Upper lobe of right lung (tissue), 1 donor: ENCODE measurements around the gene C6. TPM values are rescaled to one million over a fixed set of nuclear protein-coding genes. Genes with fewer than 3 reads are reported as not detected.

Experiments
- ATAC-seq: fragments of 200-7000 bp; cut with Tn5 transposase; one replicate; pipeline ENCODE4 v1.9.1; 2020; ENCODE audit warnings: mild to moderate bottlenecking, moderate library complexity
- DNase-seq: peaks from one replicate; pipeline ENCODE4 v3.0.0-alpha.2; 2020
- H3K27ac ChIP-seq: fragments of 200-600 bp; one replicate; pipeline ENCODE4 v1.8.0; 2022
- H3K27me3 ChIP-seq: fragments of 200-600 bp; one replicate; pipeline ENCODE4 v1.8.0; 2022; ENCODE audit warnings: mild to moderate bottlenecking
- H3K36me3 ChIP-seq: fragments of 200-600 bp; one replicate; pipeline ENCODE4 v1.8.0; 2022
- H3K4me1 ChIP-seq: fragments of 200-600 bp; one replicate; pipeline ENCODE4 v1.8.0; 2022
- H3K4me3 ChIP-seq: fragments of 200-600 bp; one replicate; pipeline ENCODE4 v1.8.0; 2022; ENCODE audit warnings: mild to moderate bottlenecking
- H3K9me3 ChIP-seq: fragments of 200-600 bp; one replicate; pipeline ENCODE4 v1.8.0; 2022
- intact Hi-C: fragments of 100-400 bp; cut with DNase I; formaldehyde crosslinking; loops from one replicate; pipeline ENCODE4 v1.11.0; 2022
- total RNA-seq: library from RNA; stranded (reverse); fragmentation: NEBNext Ultra II Directional; extraction: Animal tissue kit (Norgen Biotek cat#: 25700); gene quantifications from one replicate; pipeline ENCODE4 v1.2.1, GENCODE V29; 2021
- TF ChIP-seq, protein P1 (sequence below): fragments of 200-600 bp; IDR thresholded peaks from one replicate; pipeline ENCODE4 v1.8.0; 2022; ENCODE audit warnings: antibody characterized with exemption
- donor health status: DM: no; HTN: yes; CAD: no; lungs with severe emphysema.

Gene C6
- total RNA-seq, 1 donor from 2014 or later = 0.69 TPM

DNA sequence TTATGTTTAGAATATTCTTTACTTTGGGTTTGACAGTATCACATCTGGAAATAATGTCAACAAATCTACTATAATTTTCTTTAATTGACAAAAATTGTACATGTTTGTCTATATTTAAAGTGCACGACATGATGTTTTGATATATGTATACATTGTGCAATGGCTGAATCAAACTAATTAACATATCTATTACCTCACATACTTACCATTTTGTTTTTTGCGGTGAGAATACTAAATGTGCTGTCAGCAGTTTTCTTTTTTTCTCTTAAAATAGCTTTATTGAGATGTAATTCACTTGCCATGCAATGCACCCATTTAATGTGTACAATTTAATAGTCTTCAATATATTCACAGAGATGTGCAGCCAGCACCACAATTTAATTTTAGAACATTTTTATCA, 10.6 kb upstream of the C6 start:
- TF ChIP-seq, protein P1, sequence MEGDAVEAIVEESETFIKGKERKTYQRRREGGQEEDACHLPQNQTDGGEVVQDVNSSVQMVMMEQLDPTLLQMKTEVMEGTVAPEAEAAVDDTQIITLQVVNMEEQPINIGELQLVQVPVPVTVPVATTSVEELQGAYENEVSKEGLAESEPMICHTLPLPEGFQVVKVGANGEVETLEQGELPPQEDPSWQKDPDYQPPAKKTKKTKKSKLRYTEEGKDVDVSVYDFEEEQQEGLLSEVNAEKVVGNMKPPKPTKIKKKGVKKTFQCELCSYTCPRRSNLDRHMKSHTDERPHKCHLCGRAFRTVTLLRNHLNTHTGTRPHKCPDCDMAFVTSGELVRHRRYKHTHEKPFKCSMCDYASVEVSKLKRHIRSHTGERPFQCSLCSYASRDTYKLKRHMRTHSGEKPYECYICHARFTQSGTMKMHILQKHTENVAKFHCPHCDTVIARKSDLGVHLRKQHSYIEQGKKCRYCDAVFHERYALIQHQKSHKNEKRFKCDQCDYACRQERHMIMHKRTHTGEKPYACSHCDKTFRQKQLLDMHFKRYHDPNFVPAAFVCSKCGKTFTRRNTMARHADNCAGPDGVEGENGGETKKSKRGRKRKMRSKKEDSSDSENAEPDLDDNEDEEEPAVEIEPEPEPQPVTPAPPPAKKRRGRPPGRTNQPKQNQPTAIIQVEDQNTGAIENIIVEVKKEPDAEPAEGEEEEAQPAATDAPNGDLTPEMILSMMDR = no peak
- H3K9me3 ChIP-seq = no peaks in the 10 kb centered on the region
- DNase-seq (no peak), ATAC-seq (no peak)
- intact Hi-C loops = no loop called here
- no peaks in the 10 kb centered on the region for H3K36me3 ChIP-seq
- no peaks in the 10 kb centered on the region for H3K27me3 ChIP-seq
- no peak overlapping the region for H3K27ac ChIP-seq
- H3K4me3 ChIP-seq = no peak overlapping the region
- H3K4me1 ChIP-seq = no peaks in the 10 kb centered on the region

DNA sequence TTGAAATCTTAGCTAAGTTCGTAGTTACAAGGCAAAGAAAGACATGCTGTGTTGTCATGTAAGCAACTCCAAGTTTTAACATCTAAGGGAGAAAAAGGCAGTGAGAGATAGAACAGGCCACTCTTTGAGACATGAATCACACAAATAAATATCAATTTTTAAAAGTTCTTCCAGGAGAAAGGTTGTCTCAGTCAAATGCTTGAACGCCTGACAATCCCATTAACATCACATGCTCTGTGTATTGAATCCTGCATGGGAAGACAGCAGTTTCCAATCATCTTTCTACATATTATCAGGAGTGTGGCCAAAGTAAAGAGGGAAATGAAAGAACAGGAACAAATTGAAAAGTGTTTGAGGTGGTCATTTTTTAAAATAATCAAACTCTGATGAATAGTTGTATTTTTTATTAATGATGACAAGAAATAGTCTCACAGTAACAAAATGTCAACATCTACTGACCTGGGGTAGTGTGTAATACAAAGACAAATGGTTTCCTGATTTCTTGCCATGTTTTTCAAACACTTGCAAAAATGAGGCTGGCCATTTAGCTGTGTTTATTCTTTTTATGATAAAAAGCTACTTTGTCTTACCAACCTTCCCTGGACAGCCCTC, 6.4 kb upstream of the C6 start:
- no peak overlapping the region for H3K4me3 ChIP-seq
- no peaks in the 10 kb centered on the region for H3K36me3 ChIP-seq
- TF ChIP-seq, protein P1 = no peak
- no peaks in the 10 kb centered on the region for H3K27me3 ChIP-seq
- ATAC-seq (no peak), DNase-seq (no peak)
- no peaks in the 10 kb centered on the region for H3K4me1 ChIP-seq
- peak overlapping the region; percentile 53 for H3K27ac ChIP-seq
- intact Hi-C loops = no loop called here
- H3K9me3 ChIP-seq = no peaks in the 10 kb centered on the region

DNA sequence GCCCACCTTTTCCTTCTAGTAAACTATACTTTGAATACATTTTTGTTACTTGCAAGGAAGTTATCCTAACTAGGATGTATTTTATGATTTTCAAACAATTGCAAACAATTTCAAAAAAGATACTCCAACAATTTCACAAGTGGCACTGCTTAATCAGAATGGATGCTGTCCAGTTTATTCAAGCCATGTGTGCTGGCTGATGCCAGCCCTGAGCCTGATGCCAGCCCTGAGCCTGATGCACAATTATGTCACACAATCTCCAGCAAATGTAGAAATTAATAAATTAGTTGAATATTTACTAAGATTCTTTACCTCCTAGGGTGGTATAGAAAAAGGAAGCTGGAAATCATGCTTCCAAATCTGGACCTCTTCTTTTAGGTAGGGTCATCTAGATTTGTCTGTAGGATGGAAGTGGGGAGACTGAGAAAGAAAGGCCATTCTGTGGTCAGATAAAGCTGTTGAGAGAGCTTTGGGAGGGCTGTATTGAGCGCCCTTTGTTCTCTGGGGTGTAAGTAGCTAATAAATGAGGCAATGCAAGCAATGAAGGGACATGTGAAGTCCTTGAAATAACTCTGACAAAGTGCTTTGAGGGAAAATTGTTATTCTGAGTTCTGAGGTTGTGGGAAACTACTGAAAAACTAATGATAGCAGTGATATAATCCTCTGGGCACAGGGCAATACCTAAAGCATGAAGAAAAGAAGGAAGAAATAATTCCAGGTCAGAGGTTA, 5.8 kb upstream of the C6 start:
- intact Hi-C loops = no loop called here
- TF ChIP-seq, protein P1 = no peak
- DNase-seq (no peak), ATAC-seq (no peak)
- no peaks in the 10 kb centered on the region for H3K27me3 ChIP-seq
- no peaks in the 10 kb centered on the region for H3K4me1 ChIP-seq
- peak overlapping the region; percentile 53 for H3K27ac ChIP-seq
- H3K36me3 ChIP-seq = no peaks in the 10 kb centered on the region
- no peaks in the 10 kb centered on the region for H3K9me3 ChIP-seq
- H3K4me3 ChIP-seq = no peak overlapping the region

DNA sequence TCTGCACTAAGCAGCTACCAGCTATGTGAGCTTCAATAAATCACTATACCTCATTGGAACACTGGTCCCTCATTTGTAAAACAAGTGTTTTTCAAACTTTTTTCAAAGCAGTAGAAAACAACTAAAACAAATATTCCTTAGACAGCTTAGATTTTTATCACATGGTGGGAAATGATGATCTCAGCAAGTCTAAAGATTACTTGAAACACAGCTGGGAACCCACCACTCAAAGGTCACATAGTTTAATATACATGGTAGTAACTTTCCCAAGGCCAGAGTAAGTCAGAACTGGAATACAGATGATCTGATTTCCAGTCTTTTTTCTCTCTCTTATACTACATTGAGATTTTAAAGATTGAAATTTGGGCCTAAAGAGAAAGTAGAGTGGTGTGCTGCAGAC, 850 bp upstream of the C6 start:
- TF ChIP-seq, protein P1 = no peak
- no peak overlapping the region for H3K27ac ChIP-seq
- no peaks in the 10 kb centered on the region for H3K4me1 ChIP-seq
- no peaks in the 10 kb centered on the region for H3K27me3 ChIP-seq
- intact Hi-C loops = no loop called here
- no peaks in the 10 kb centered on the region for H3K9me3 ChIP-seq
- DNase-seq (no peak), ATAC-seq (no peak)
- no peak overlapping the region for H3K4me3 ChIP-seq
- H3K36me3 ChIP-seq = no peaks in the 10 kb centered on the region

DNA sequence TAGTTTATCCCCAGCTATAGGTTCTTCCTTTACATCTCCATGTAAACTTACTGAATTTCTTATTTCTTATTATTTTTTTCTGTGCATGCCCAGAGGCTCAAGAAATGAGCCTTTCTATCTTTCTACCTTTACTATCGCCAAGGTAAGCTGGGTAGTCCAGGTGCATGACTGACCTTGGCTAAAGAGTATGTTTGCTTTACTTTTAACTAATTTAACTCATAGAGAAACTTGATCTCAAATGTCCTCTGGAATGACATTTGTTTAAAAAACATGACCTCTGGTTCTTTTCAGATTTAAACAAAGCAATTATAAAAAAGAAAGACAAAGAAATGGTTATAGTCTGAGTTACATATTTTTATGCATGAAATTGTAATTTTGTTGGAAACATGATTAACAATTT, 397 bp downstream of the C6 start:
- DNase-seq (no peak), ATAC-seq (no peak)
- H3K4me1 ChIP-seq = no peaks in the 10 kb centered on the region
- H3K36me3 ChIP-seq = no peaks in the 10 kb centered on the region
- H3K27ac ChIP-seq = no peak overlapping the region
- TF ChIP-seq, protein P1 = no peak
- no peaks in the 10 kb centered on the region for H3K27me3 ChIP-seq
- intact Hi-C loops = no loop called here
- no peak overlapping the region for H3K4me3 ChIP-seq
- H3K9me3 ChIP-seq = no peaks in the 10 kb centered on the region
